GM19023 (cell line): ENCODE data around the gene SPCS3.
"Not testable (repeated sequence)": the region's sequence is repeated elsewhere in the genome, so short reads cannot be mapped to it uniquely, and the experiment has no call there.

Source experiments
- ATAC-seq: cut with Tn5 transposase; IDR thresholded peaks from one replicate; pipeline ENCODE4 v1.9.1; 2021; ENCODE audit warnings: mild to moderate bottlenecking, moderate library complexity; ENCODE audit not compliant: unreplicated experiment

The SPCS3 gene

DNA sequence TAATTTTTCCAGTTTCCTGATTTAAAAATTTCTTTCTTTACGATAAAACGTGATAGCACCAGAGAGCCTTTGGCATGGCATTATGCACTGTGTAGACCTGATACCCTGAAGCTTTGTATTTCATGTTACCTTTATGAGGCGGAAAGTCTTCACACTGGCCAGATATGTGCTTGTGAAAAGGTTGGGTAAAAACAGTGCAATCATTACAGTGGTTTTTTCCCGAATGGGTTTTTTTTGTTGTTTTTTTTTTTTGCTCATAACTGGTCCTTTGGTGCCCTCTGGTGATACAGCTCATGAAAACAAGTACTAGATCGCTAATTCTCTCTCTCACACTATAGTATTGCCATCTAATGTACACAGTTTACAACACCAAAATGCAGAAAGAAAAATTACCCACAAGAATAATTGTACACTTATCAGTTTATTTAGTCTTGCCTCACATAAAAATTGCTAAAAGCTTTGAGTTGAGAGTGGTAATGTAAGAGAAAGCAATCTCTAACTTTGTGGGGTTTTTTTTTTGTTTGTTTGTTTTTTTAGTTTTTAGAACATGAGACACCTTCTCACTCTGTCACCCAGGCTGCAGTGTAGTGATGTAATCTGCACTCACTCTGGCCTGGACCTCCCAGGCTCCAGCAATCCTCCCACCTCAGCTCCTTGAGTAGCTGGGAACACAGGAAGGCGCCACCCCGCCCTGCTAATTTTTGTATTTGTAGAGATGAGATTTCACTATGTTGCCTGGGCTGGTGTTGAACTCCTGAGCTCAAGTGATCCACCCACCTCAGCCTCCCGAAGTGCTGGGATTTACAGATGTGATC is 21.3 kb downstream of the SPCS3 start:
- peak; percentile 78 for ATAC-seq

DNA sequence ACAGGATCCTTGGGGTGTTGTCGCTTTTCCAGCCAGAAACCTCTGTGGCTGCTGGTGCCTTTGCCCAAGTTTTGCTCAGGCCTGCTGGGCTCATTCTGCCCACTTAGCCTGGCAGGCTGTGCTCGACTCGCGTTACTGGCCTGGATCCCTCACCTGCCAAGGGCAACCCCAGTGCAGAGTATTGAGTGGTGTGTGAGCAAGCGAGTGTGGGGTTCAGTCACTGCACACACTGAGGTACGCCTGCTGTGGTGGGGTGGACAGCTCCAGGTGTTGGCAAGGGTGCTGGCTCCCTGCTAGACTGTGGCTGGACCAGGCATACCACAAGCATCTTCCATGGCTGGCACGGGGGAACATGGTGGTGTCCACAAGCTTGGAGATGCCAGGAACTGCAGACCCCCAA is 22.6 kb downstream of the SPCS3 start:
- no peak for ATAC-seq

DNA sequence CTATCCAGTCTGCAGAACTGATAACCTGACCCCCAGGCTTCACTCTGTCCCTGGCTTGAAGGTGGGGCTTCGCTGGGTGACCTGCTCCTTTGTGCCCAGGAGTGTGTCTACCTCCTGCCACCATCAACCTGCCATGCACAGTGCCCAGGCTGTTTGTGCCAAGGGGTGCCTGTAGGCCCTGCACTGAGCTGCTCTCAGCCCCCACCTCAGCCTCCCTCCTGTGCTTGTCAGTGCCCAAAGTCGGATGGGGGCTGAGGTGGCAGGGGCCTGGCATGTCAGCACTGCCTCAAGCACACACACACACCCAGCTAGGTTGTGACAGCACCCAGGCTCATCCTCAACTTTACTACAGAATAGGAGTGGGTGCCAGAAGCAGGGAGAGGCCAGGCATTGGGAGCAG is 23.5 kb downstream of the SPCS3 start:
- ATAC-seq = no peak

DNA sequence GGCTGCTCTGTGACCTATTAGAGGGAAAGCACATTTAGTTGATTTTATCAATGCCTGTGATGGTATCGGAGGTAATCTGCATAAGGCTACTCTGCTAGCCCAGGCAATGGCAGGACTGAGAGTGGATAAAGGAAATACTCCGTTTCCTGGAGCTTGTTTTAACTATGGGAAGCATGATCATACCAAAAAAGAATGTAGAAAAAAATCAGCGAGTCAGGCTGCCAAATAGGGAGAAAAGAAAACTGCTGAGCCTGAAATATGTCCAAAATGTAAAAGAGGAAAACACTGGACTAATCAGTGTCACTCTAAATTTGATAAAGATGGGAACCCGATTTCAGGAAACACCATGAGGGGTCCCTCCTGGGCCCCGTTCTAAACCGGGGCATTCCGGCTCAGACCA is 25.6 kb downstream of the SPCS3 start:
- ATAC-seq = not testable (repeated sequence)

DNA sequence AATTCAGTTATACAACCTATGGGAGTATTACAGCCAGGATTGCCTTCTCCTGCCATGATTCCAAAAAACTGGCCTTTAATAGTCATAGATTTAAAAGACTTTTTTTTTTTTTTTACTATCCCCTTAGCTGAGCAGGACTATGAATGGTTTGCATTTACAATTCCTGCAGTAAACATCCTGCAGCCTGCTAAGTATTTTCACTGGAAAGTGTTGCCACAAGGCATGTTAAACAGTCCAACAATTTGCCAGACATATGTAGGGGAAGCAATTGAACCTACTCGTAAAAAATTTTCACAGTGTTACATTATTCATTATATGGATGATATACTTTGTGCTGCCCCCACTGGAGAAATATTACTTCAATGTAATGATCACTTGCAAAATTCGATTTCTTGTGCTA is 27.1 kb downstream of the SPCS3 start:
- not testable (repeated sequence) for ATAC-seq

DNA sequence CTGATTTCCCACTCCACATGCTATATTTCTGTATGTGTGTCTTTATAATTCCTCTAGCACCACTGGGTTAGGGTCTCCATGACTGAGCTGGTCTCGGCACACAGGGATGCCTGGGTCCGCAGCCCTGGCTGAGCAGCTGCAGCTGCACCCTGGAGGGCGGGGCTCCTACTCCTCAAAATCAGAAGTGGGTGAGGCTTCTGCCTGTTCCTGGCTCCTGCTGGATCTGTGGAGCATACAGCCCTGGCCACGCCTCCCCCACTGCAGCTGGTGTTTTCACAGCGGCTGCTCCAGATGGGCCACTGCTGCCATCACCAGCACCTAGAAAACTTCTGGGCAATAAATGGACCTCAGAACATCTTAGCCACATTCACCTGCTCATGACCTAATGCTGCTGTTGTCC is 30.9 kb downstream of the SPCS3 start:
- ATAC-seq = no peak

DNA sequence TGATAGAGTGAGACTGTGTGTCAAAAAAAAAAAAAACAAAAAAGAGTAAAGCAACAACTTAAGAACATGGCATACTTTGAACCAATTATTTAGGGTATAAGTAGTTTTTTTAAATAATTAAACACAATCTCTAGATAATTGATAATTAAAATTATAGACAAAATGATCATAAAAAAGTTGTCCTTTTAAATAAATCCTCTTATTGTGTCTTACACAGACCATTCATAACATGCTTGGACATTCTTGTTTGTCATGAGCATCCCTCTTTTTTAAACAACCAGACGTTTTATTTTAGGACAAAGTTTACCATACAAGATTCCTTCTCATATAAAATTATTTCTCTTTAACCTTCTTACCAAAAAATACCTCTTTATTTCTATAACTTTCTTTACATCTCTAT is 35.1 kb downstream of the SPCS3 start:
- ATAC-seq = no peak

DNA sequence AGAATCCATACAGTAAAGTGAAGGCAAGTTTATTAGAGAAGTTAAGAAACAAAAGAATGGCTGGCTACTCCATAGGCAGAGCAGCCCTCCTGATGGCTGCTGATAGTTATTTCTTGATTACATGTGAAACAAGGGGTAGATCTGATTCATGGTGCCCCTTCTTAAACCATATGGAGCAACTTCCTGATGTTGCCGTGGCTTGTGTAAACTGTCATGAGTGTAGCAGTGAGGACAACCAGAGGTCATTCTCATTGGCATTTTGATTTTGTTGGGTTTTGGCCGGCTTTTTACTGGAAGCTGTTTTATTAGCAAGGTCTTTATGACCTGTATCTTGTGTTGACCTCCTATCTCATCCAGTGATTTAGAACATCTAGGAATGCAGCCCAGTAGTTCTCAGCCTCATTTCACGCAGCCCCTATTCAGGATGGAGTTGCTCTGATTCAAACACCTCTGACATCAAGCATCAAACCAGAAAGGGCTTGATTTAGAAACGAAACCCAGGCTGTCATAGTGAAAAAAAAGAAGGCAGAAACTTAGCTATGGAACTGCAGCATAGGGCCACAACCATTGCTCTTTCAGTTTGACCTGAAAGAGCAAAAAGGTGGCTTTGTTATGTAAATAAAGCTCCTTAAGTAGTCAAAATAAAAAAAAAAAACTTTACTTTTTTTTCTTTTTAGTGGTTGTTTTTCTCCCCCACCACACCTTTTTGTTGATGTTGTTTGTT is 37.8 kb downstream of the SPCS3 start:
- ATAC-seq = peak; percentile 99

DNA sequence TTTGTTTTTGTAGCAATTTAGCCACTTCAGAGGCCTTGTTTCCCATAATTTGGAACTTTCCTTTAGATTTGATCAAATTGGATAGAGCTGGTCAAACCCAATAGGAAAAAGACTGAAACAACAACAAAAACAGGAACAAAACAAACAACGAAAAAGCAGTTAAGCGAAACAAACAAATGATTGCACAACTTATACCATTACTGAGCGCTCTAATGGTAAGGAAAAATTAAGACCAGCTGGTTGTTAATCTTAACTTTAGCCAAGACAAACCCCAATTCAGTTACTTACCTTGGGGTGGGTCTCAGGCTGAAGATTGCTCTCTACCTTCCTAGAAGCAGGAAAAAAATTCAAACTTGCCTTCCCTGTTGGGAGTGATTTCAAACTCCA is 38.3 kb downstream of the SPCS3 start:
- no peak for ATAC-seq

DNA sequence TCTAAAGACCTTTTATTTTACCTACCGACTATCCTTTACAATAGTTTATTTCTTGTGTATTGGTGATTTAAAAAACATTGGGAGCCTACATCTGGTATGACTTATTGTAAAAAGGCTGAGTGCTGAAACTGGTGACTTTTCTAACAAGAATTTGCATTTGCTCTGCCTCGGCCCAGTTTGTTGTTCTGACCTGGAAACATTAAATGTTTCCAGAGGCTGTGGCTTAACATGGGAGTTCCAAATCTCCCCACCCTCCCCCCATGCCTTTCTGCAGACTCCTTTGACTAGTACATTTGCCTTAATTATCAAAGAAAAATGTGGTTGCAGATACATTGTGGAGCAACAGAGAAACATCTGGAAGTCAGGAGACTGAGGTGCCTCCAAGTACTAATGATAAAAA is 39.8 kb downstream of the SPCS3 start:
- ATAC-seq = no peak

DNA sequence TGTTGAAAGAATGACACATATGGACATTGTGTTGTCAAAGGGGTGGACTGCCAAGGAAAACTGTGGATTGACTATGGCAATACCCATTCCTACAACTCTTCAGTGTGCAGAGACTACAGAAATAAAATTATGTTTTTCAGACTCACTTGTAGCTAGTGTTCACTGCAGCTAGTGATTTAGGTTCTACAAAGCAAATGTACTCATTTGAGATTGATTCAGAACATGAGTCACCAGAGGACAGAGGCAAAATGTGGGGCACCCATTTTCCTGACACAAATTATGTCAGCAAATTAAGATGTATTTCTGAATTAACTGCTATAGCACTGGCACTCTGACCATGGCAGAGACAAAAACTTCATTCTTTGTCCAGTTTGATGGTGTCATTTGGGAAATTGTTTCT is 40.7 kb downstream of the SPCS3 start:
- no peak for ATAC-seq

DNA sequence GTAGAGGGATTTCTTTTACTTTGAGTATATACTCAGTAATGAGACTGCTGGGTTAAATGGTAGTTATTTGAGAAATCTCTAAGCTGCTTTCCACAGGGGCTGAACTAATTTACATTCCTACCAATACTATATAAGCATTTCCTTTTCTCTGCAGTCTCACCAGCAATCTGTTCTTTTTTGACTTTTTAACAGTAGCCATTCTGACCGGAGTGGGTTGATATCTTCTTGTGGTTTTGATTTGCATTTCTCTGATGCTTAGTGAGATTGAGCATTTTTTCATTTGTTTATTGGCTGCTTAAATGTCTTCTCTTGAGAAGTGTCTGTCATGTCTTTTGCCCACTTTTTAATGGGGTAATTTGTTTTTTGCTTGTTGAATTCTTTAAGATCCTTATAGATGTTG is 43.3 kb downstream of the SPCS3 start:
- peak; percentile 82 for ATAC-seq

DNA sequence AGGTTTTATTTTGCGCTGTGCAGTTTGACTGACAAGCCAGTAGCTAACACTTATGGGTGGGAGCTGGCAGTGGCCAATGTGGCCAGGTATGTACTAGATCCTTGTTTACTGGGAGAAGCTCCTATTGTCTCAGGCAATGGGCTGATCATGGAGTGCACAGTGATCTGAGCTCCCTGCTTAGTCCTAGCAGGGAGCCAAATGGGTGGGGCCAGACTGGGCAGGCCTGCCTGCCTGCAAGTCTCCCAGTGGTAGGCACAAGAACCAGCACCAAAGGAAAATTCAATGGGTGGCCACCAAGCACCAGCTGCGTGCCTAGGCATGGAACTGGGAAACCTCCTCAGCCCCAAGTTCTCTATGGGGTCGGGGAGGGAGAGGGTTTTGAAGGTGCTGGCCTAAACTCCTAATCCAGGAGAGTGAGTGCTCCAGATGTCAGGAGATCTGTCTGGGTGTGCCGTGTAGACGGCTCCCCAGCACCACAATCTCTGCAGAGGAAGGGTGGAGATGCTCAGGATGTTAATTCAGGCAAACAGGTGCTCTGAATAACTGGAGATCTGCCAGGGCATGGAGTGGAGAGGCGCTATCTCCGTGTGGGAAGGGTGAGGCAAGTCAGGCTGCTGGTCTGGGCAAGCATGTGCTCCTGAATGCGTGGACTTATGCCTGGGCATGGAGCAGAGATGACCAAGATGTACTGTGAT is 48.2 kb downstream of the SPCS3 start:
- no peak for ATAC-seq

DNA sequence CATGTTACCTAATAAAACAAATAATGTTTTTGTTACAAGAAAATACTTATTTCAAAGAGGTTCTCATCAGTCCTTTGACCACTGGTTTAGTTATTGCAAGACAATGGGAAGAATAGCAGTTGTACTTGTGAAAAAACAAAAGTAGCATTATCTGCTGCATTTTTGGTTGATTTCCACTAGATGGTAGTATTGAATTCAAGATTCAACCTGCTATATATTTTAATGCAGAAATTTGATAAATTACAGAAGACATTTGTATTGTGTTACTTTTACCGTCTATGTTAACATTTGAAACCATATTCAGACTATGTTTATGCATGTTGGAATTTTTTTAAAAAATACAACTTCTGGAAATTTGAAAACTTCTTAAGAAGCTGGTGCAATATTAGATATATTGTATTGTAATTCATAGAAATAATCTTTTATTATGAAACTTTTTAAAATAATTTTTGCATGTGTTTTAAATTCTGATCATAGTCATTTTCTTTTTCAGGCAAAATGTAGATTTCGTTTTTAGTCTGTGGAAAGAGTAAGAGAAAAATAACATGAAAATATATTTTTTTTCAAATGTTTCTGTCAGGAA is 56.4 kb downstream of the SPCS3 start:
- no peak for ATAC-seq

DNA sequence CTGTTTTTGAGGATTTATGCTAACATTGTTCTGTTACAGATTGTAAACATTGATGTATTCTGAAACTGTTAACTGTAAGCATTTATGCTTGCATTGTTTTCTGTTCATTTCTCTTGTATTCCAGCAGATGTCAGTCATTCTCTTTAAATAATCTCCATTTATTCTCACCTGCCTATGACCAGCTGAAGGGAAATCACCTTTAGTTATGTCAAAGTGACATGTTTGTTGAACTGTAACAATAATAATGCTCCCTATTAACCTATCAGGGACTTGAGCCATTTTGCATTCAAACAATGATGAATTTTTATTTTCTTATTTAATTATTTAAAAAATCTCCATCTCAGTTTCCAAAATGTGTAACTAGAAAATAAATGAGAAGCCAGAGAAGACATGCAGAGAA is 58.0 kb downstream of the SPCS3 start:
- peak; percentile 84 for ATAC-seq

DNA sequence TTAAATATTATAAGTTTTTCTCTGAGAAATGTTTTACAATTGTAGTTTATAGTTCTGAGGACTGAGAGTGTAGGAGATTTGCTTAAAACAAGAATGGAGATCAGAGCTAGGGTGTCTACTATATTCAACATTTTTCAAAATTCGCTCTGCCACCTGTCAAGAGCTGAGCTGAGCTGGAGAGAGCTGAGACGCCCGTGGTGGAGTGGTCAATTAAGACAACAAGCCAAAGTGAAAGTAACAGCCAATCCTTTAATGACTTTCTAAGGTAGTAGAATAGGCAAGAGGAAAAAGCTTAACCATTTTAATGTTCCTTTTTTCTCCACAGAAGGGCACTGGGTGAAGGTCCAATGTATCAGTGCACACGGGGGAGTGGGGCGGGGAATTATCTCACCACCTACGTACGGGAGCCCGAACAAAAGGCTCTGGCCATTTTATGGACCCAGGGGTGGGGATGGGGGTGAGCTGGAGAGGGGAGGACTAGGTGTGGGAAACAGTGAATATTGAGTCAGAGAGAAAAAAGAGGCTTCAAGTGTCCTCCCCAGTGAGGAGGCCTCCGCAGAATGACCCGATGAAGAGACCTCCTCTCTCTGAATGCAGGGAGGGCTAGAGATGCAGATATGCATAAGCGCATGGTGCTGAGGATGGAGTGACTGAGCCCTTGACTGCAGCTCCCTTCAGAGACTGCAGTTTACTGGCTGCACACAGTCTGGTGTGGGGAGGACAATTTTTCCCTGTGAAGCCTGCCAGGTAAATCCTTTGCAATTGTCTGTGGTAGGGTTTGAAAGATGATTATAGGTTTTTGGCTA is 60.8 kb downstream of the SPCS3 start:
- no peak for ATAC-seq
